ENCODE data around the gene NKAP.
"Not testable (repeated sequence)": the region's sequence is repeated elsewhere in the genome, so short reads cannot be mapped to it uniquely, and the experiment has no call there.

NKAP gene

GRCh38 chrX:119943185-119943988 lies at the start of gene NKAP:
Gene NKAP, minus strand, starts transcription at chrX:119943751. Its CDS starts 146 bp downstream, at chrX:119943605.
- DNase-seq, result peak; percentile 93

DNA sequence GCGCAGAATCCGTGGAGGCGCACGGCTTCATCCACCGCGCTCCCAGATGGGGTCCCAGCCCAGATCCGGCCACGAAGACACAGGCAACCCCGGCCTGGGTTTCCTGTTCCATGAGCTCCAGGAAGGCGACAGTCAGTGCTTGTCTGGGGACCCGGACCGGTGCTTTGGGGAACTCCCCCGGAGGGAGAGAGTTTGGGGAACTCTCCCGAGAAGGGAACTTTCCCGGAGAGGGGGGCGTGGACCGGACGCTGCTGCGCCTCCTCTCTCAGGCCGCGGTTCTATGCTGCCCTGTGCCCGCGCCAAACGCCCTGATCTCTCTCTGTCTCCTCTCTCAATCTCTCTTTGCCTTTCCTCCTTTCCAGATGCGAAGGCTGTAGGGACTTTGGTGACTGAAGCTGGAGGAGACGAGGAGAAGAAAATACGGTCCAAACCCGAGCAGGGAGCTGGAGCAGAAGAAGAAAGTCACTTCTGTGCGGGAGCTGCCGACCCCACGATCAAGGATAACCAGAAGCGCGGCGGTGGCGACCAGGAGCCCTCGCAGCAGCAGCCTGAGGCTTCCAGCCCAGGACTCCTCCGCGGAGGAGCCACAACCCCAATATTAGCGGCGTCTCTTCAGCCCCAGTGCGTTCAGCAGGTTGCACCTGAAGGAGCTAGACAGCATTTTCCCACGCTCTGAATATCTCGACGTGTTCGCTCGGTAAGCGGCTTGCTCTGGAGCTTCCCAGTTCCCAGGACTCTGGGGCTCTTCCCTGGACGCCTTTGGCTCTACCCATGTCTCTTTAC lies 47.6 kb upstream of the NKAP start:
- no peak for DNase-seq

DNA sequence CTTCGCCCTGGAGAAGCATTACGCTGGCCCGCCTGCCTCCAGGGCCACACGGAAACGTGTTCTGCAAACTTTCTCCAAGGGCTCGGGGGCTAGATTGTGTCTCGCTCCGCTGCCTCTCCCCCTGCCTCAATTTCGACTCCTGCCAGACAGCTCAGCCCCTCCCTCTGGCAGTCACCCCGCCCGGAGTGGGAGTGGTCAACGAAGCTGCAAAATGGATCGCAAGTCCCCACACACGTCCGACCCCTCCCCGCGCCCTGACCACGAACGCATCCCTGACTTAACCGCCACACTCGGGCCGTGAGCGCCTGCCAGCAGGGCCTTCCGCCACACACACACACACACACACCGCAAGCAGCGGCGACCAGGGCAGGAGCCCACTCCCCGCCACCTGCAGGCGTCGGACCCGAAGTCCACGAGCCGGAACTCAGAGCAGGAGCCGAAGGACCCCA lies 47.0 kb upstream of the NKAP start:
- DNase-seq, result no peak

DNA sequence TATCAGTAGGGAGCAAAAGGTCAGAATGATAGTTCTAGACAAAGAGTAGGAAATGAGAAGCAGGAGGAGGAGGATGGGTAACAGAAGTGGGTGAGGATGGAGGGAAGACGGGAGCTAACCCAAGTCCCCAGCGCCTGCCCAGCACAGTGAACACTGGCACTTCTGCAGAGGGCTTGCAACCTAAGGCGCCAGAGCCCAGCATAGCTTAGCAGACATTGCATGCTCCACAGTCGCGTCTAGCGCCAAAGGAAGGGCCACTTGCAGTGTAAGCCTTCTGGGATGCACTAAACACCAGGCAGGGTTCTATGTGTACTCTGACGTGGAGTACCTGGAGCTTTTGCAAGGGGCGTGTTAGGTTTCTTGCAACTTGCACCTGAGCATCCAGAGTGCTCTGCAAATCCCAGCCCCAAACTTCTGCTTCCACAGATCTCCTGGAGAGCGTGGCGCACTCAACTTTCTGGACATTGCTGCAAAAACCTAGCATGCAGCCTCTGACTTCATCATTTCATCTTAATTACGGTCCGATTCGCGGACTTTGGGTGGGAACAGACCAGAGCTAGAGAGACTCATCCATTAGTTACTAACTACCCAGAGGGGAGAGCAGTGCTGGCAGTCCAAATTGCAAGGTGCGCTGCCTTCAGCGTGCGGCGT lies 46.5 kb upstream of the NKAP start:
- no peak for DNase-seq

- no peak for DNase-seq
These were observed 42.7 kb upstream of the NKAP start for GRCh38 chrX:119986203-119986602.

GRCh38 chrX:119984652-119985051 lies 41.1 kb upstream of the NKAP start:
- DNase-seq, result no peak

GRCh38 chrX:119983494-119983893 lies 39.9 kb upstream of the NKAP start:
- DNase-seq, result no peak

DNA sequence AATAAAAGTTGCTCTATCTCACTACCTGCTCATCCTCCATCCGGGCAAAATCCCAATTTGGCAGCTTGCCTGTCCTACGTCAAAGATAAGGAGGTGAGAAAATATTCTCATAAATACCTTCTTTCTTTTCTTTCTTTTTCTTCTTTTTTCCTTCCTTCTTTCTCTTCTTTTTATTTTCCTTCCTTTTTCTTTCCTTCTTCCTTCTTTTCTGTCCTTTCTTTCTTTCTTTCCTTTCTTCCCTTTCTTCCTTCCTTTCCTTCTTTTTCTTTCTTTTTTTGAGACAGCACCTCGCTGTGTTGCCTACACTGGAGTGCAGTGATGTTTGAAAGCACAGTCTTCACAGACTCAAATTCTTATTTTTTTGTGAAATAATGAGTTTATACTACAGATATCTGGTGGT lies 38.6 kb upstream of the NKAP start:
- DNase-seq, result no peak

DNA sequence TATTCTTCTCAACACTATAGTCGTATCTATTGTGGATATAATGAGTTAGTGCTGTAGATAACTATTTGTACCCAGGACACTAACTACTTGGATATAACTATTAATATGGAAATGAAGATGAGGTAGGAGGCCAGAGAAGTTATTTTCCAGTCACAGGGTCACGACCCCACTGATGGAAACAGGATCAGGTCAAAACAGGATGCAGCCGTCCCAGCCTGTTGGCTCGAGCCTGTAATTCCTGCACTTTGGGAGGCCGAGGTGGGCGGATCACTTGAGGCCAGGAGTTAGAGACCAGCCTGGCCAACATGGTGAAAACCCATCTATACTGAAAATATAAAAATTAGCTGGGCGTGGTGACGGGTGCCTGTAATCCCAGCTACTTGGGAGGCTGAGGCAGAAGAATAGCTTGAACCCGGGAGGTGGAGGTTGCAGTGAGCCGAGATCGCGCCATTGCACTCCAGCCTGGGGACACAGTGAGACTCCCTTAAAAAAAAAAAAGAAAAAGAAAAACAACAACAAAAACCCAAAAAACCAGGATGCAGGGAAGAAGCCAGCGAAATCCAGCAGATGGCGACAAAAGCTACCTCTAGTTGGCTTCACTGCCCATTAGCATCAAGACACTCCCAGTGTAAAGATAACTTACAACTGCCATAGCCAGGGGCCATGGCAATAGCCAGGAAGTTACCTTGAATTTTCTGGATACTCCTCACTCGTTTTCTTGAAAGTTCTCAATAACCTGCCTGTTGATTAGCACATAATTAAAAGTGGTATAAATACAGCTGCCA lies 37.9 kb upstream of the NKAP start:
- DNase-seq, result no peak

- not testable (repeated sequence) for DNase-seq
These were observed 33.6 kb upstream of the NKAP start for GRCh38 chrX:119977172-119977571.

- DNase-seq, result no peak
These were observed 27.6 kb upstream of the NKAP start for GRCh38 chrX:119971184-119971583.

- no peak for DNase-seq
These were observed 27.0 kb upstream of the NKAP start for GRCh38 chrX:119970574-119970973.

DNA sequence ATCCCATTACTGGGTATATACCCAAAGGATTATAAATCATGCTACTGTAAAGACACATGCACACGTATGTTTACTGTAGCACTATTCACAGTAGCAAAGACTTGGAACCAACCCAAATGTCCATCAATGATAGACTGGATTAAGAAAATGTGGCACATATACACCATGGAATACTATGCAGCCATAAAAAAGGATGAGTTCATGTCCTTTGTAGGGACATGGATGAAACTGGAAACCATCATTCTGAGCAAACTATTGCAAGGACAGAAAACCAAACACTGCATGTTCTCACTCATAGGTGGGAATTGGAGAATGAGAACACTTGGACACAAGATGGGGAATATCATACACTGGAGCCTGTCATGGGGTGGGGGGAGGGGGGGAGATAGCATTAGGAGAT lies 23.3 kb upstream of the NKAP start:
- DNase-seq, result not testable (repeated sequence)

- no peak for DNase-seq
These were observed 17.1 kb upstream of the NKAP start for GRCh38 chrX:119960625-119961024.

DNA sequence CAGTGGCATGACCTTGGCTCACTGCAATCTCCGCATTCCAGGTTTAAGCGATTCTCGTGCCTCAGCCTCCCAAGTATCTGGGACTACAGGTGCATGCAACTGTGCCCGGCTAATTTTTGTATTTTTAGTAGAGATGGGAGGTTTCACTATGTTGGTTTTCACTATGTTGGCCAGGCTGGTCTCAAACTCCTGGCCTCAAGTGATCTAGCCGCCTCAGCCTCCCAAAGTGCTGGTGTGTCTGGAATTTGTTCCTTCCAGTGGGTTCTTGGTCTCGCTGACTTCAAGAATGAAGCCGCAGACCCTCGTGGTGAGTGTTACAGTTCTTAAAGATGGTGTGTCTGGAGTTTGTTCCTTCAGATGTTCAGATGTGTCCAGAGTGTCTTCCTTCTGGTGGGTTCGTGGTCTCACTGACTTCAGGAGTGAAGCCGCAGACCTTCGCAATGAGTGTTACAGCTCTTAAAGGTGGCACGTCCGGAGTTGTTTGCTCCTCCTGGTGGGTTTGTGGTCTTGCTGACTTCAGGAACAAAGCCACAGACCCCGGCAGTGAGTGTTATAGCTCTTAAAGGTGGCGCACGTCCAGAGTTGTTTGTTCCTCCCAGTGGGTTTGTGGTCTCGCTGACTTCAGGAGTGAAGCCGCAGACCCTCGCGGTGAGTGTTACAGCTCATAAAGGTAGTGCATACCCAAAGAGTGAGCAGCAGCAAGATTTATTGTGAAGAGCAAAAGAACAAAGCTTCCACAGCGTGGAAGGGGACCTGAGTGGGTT lies 12.4 kb upstream of the NKAP start:
- not testable (repeated sequence) for DNase-seq

DNA sequence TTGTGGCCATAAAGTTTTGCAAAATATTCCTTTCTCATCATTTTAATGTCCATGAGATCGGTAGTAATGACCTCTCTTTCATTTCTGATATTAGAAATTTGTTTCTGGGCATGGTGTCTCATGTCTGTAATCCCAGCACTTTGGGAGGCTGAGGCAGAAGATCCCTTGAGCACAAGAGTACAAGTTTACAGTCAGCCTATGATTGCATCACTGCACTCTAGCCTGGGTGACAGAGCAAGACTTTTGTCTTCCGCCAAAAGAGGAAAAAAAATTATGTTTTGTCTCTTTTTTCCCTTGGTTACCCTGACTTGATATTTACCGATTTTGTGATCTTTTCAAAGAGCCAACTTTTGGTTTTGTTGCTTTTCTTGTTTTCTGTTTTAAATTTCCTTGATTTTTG lies 10.8 kb upstream of the NKAP start:
- no peak for DNase-seq

- DNase-seq, result no peak
These were observed 4.8 kb upstream of the NKAP start for GRCh38 chrX:119948381-119948780.

GRCh38 chrX:119945481-119945880 lies 1.9 kb upstream of the NKAP start:
- no peak for DNase-seq

DNA sequence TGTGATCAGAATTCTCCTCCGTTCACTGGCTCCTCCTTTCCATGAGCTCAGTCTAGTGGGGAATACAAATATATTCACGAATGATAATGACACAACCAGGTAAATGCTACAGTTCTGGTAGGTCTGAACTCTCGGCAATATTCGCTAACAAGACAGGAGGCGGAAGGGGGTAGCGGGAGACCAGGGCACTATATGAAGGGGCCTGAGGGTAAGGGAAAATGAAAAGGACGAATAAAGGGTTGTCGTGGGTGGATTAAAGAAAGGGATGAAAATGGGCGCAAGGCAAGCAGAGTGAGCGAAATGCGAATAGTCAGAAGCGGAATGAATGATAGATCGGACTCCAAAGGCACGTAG lies 743 bp downstream of the NKAP start:
- DNase-seq, result no peak

GRCh38 chrX:119942173-119942819 lies 1.3 kb downstream of the NKAP start:
- DNase-seq, result no peak

- DNase-seq, result no peak
These were observed 2.2 kb downstream of the NKAP start for GRCh38 chrX:119941336-119941735.
